ENCODE data around the gene TMEM41B. TPM values are rescaled to one million over a fixed set of nuclear protein-coding genes. Genes with fewer than 3 reads are reported as not detected.
"Not testable (repeated sequence)": the region's sequence is repeated elsewhere in the genome, so short reads cannot be mapped to it uniquely, and the experiment has no call there.

Gene TMEM41B, protein sequence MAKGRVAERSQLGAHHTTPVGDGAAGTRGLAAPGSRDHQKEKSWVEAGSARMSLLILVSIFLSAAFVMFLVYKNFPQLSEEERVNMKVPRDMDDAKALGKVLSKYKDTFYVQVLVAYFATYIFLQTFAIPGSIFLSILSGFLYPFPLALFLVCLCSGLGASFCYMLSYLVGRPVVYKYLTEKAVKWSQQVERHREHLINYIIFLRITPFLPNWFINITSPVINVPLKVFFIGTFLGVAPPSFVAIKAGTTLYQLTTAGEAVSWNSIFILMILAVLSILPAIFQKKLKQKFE
- total RNA-seq, result 33.5 and 38.0 TPM in 2 replicates

GRCh38 chr11:9314291-9315077 is at the start of gene TMEM41B:
TSS of gene TMEM41B (minus strand) at chr11:9314593. CDS start at chr11:9314441, 152 bp downstream.
- intact Hi-C loops (cut with micrococcal nuclease), result loop anchor here (1.0 to 5.0 kb wide), 8 partner anchors 50 to 632 kb away; partner anchors contain the start of genes IPO7, RPL27A, TMEM9B and TRIM66

- intact Hi-C loops (cut with micrococcal nuclease), result no loop called here
Measured at GRCh38 chr11:9362393-9362863, 48.0 kb upstream of the TMEM41B start.

GRCh38 chr11:9360862-9361622 is 46.6 kb upstream of the TMEM41B start:
- intact Hi-C loops (cut with micrococcal nuclease), result not testable (repeated sequence)

GRCh38 chr11:9357041-9357440 is 42.6 kb upstream of the TMEM41B start:
- intact Hi-C loops (cut with micrococcal nuclease), result no loop called here

DNA sequence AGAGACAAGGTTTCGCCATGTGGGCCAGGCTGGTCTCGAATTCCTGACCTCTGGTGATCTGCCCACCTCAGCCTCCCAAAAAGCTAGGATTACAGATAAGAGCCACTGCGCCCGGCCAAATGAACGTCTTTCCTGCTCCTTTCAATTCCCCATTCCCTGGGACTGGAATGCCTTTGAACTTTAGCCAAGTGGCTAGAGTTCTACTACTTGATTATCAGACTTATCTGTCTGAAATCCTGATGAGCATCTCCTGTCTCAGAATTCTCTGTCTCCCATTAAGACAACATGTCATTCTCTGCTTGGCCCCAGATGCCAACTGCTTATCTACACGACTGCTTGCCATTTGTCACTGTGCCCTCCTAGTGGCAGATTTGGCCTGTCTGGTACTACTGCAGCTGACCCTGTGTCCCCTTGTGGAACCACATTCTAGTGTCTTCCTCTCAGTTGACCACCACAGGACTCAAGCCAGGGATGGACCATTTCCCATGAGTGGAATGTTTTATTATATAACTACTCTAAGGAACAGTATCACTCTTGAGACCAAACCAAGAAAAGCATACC is 37.0 kb upstream of the TMEM41B start:
- intact Hi-C loops (cut with micrococcal nuclease), result no loop called here

DNA sequence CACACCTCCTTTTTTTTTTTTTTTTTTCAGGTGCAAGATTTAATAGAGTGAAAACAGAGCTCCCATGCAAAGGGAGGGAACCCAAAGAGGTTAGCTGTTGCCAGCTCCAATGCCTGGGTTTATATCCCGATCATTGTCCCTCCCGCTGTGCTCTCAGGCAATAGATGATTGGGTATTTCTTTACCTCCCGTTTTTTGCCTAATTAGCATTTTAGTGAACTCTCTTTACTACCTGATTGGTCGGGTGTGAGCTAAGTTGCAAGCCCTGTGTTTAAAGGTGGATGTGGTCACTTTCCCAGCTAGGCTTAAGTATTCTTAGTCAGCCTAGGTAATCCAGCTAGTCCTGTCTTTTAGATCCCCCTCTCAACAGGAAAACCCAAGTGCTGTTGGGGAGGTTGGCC is 33.4 kb upstream of the TMEM41B start:
- intact Hi-C loops (cut with micrococcal nuclease), result not testable (repeated sequence)

DNA sequence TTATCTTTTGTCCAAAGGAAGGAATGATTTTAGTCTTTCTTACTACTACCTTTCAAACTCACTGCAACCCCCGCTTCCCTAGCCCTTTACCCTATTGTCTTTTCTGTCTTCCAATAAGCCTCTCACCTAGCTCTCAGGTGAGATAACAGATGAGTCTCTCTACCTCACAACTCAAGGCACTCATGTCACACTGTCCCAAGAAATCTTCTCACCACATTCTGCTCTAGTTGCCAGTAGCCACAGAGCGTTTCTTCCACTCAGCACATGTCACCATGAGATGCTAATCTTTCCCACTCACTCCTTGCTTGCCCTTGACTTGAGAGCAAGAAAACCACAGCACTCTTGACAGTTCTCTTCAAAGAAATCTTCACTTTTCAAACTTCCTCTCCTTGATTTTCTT is 32.7 kb upstream of the TMEM41B start:
- intact Hi-C loops (cut with micrococcal nuclease), result no loop called here

- intact Hi-C loops (cut with micrococcal nuclease), result no loop called here
Measured at GRCh38 chr11:9344061-9344680, 29.8 kb upstream of the TMEM41B start.

DNA sequence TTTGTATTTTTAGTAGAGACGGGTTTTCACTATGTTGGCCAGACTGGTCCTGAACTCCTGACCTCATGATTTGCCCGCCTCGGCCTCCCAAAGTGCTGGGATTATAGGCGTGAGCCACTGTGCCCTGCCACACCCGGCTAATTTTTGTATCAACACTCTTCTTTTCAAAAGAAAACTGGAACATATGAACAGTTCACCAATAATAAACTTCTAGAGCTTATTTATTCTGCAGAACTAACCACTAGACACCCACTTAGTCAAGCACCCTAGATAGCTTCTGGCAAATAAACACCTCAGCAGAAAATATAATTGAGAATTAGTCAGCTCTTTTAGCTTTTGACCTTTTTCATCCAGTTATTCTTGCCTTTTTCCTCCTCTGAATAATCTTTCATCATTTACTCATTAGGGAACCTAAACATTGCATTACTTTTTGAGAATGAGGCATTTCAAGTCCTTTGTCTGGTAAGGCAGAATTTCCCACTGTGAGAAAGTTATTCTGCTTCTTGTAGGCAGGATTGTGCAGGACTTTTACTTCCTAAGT is 27.3 kb upstream of the TMEM41B start:
- intact Hi-C loops (cut with micrococcal nuclease), result no loop called here

DNA sequence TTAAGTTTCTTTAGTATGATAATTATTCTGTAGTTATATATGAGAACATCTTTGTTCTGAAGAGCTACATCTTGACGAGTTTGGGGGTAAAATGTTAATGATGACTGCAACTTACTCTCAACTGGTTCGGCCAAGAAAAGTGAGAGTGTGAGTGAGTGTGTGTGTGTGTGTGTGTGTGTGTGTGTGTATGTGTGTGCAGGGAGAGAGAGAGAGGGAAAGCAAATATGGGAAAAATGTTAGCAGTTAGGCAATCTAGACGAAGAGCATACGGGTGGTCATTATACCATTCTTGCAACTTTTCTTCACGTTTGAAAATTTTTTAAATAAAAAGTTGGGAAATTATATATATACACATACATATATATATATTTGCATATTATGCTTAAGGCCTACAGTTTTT is 18.3 kb upstream of the TMEM41B start:
- intact Hi-C loops (cut with micrococcal nuclease), result no loop called here

- intact Hi-C loops (cut with micrococcal nuclease), result no loop called here
Measured at GRCh38 chr11:9330387-9331384, 16.3 kb upstream of the TMEM41B start.

GRCh38 chr11:9320047-9320446 is 5.7 kb upstream of the TMEM41B start:
- intact Hi-C loops (cut with micrococcal nuclease), result no loop called here

GRCh38 chr11:9319377-9320001 is 5.1 kb upstream of the TMEM41B start:
- intact Hi-C loops (cut with micrococcal nuclease), result not testable (repeated sequence)

DNA sequence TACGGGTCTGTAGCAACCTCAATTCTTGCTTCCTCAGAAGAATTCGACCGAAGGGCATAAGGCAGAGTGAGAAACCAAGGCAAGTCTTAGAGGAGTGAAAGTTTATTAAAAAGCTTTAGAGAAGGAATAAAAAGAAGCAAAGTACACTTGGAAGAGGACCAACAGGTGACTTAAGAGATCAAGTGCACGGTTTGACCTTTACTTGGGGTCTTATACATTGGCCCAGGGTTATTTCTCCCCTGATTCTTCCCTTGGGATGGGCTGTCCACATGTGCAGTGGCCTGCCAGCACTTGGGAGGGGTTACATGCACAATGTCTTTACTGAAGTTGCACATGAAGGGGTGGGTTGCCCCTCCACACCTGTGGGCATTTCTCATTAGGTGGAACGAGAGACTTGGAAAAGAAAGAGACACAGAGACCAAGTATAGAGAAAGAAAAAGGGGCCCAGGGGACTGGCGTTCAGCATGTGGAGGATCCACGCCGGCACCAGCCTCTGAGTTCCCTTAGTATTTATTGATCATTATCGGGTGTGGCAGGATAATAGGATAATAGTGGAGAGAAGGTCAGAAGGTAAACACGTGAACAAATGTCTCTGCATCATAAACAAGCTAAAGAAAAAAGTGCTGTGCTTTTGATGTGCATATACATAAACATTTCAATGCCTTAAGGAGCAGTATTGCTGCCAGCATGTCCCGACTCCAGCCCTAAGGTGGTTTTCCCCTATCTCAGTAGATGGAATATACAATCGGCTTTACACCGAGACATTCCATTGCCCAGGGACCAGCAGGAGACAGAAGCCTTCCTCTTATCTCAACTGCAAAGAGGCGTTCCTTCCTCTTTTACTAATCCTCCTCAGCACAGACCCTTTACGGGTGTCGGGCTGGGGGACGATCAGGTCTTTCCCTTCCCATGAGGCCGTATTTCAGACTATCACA is 4.3 kb upstream of the TMEM41B start:
- intact Hi-C loops (cut with micrococcal nuclease), result not testable (repeated sequence)

GRCh38 chr11:9316334-9316733 is 1.9 kb upstream of the TMEM41B start:
- intact Hi-C loops (cut with micrococcal nuclease), result no loop called here

- intact Hi-C loops (cut with micrococcal nuclease), result loop anchor here (2.0 kb wide), 2 partner anchors 258 to 632 kb away; partner anchors contain the start of genes RPL27A, TRIM66 and WEE1
Measured at GRCh38 chr11:9315078-9315688, 790 bp upstream of the TMEM41B start.

DNA sequence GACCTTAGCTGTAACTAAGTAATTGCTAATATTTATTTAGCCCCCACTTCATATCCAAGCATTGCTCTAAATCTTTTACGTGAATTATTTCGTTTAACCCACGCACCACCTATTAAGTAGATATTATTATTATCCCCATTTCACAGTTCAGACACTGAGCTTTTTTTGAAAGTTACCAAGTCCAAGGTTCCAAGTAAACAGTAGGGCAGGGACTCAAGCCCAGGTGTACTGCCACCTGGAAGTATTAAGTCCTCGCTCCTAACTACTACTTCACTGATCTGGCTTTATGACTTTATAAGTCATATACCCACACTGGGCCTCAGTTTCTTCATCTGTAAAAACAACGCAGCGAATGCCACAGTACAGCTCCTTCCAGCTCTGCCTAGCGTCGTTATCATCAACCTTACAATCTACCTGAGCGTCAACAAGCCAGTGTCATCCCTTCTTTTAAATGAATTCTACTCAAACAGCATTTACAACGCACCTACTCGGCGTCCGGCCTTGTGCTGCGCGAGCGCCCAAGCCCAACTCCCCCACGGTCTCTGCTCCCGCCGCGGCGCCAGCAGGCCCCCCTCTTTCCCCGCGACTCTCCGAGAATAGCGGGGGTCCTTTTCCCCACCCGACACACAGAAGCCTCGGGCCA is 624 bp downstream of the TMEM41B start:
- intact Hi-C loops (cut with micrococcal nuclease), result loop anchor here (1.0 to 5.0 kb wide), 8 partner anchors 49 to 631 kb away; partner anchors contain the start of genes IPO7, RPL27A, TMEM9B and TRIM66

Measured in T-helper 2 cell treated with Interferon-gamma antibody and Interleukin-4, amounts not matched to agents 100 ng/mL and 5 ng/mL, for 36 hours (primary cell).